WTC11 (cell line): ENCODE data around the gene NECAB2.

ENCODE experiments used
- CREB1 ChIP-seq: sonication (generic); formaldehyde crosslinking; IDR thresholded peaks from 2 replicates; pipeline ENCODE4 v1.8.0; 2023; ENCODE audit warnings: mild to moderate bottlenecking, missing genetic modification reagents
- ETV6 ChIP-seq: sonication (generic); formaldehyde crosslinking; IDR thresholded peaks from 2 replicates; pipeline ENCODE4 v1.8.1; 2022; ENCODE audit warnings: mild to moderate bottlenecking, missing genetic modification reagents
- IRF1 ChIP-seq: sonication (generic); formaldehyde crosslinking; IDR thresholded peaks from 2 replicates; pipeline ENCODE4 v1.8.0; 2023; ENCODE audit warnings: missing genetic modification reagents
- JAZF1 ChIP-seq: fragments of 250-450 bp; sonication (Bioruptor Pico); IDR thresholded peaks from 2 replicates; pipeline ENCODE4 v1.9.0; 2021; ENCODE audit warnings: moderate library complexity, mild to moderate bottlenecking, inconsistent platforms
- ZNF121 ChIP-seq: sonication (generic); formaldehyde crosslinking; IDR thresholded peaks from 2 replicates; pipeline ENCODE4 v1.8.0; 2023; ENCODE audit warnings: missing genetic modification reagents
- ZNF281 ChIP-seq: sonication (generic); formaldehyde crosslinking; IDR thresholded peaks from 2 replicates; pipeline ENCODE4 v1.8.0; 2023; ENCODE audit warnings: mild to moderate bottlenecking, missing genetic modification reagents
- TF ChIP-seq, protein P1 (sequence below): fragments of 200-600 bp; IDR thresholded peaks from 2 replicates; pipeline ENCODE4 v1.8.0; 2022; ENCODE audit warnings: antibody characterized with exemption
- TF ChIP-seq, protein P2 (sequence below): sonication (generic); formaldehyde crosslinking; conservative IDR thresholded peaks from 2 replicates; pipeline ENCODE4 v1.8.1; 2022; ENCODE audit warnings: mild to moderate bottlenecking, missing genetic modification reagents
- TF ChIP-seq, protein P3 (sequence below): sonication (generic); formaldehyde crosslinking; IDR thresholded peaks from 2 replicates; pipeline ENCODE4 v1.8.1; 2022; ENCODE audit warnings: low read depth, missing genetic modification reagents, borderline replicate concordance

DNA sequence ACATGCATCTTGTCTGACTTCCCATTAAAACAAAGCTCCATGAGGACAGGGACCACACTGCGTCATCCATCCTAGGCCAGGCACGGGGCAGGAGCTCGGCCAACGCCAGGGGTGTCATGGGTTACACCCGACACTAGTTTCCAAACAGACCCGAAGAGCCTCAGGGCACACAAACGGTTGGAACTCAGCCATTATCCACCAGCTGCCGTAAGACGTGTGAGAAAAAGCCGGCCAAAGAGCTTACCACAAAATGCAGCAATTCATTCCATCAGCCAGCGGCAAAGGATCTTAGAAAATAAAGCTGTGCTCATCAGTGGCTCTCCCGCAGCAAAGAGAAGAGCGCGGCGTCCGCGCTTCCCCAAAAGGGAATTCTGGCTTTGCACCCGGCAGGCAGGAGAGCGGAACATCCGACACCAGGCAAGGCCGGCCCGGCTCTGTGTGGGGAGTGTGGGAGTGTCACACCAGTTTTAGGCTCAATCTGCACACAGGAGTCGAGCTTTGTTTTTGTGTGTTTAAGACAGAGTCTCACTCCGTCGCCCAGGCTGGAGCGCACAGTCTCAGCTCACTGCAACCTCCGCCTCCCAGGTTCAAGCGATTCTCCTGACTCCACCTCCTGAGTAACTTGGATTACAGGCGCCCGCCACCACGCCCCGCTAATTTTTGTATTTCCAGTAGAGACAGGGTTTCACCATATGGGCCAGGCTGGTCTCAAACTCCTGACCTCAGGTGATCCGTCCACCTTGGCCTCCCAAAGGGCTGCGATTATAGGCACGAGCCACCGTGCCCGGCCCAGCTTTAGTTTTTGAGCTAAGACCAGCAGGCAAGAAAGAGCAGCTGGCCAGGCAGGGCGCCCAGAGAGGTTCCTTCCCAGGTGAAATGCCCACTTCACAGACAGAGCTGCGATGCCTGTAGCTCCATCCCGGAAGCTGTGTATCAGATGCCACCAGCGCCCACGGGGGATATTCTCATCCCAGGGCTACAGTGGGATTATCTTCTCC is 73.1 kb downstream of the NECAB2 start:
- TF ChIP-seq ZNF121 (no peak), CREB1 (no peak), JAZF1 (CRISPR knock-in tag) (no peak), ZNF281 (CRISPR knock-in tag) (no peak), IRF1 (no peak), ETV6 (no peak)
- TF ChIP-seq, protein P1, sequence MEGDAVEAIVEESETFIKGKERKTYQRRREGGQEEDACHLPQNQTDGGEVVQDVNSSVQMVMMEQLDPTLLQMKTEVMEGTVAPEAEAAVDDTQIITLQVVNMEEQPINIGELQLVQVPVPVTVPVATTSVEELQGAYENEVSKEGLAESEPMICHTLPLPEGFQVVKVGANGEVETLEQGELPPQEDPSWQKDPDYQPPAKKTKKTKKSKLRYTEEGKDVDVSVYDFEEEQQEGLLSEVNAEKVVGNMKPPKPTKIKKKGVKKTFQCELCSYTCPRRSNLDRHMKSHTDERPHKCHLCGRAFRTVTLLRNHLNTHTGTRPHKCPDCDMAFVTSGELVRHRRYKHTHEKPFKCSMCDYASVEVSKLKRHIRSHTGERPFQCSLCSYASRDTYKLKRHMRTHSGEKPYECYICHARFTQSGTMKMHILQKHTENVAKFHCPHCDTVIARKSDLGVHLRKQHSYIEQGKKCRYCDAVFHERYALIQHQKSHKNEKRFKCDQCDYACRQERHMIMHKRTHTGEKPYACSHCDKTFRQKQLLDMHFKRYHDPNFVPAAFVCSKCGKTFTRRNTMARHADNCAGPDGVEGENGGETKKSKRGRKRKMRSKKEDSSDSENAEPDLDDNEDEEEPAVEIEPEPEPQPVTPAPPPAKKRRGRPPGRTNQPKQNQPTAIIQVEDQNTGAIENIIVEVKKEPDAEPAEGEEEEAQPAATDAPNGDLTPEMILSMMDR: no peak
- TF ChIP-seq, protein P2, sequence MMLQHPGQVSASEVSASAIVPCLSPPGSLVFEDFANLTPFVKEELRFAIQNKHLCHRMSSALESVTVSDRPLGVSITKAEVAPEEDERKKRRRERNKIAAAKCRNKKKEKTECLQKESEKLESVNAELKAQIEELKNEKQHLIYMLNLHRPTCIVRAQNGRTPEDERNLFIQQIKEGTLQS (CRISPR knock-in tag): no peak
- TF ChIP-seq, protein P3, sequence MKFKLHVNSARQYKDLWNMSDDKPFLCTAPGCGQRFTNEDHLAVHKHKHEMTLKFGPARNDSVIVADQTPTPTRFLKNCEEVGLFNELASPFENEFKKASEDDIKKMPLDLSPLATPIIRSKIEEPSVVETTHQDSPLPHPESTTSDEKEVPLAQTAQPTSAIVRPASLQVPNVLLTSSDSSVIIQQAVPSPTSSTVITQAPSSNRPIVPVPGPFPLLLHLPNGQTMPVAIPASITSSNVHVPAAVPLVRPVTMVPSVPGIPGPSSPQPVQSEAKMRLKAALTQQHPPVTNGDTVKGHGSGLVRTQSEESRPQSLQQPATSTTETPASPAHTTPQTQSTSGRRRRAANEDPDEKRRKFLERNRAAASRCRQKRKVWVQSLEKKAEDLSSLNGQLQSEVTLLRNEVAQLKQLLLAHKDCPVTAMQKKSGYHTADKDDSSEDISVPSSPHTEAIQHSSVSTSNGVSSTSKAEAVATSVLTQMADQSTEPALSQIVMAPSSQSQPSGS (CRISPR knock-in tag): no peak
